CD14-positive monocyte (primary cell): ENCODE data around the gene C10orf67. TPM values are rescaled to one million over a fixed set of nuclear protein-coding genes. Genes with fewer than 3 reads are reported as not detected.

Experiments used
- DNase-seq, 3 donors: peaks; one replicate each; pipeline ENCODE4 v3.0.0-alpha.2; 2011 to 2022
- H2AFZ ChIP-seq: 2 replicates; pipeline ENCODE4 v1.6.0; 2012; ENCODE audit warnings: mild to moderate bottlenecking, low read depth, low read length, inconsistent platforms; ENCODE audit not compliant: insufficient read depth, poor library complexity, severe bottlenecking
- H3K27ac ChIP-seq, 2 donors: 1 replicate in 1 of 2; 2 replicates in 1 of 2; pipeline ENCODE4 v1.5.1; 2012 to 2013; ENCODE audit warnings: low read length in 2 of 2, control low read depth in 1 of 2, inconsistent platforms in 1 of 2, low read depth in 1 of 2, mild to moderate bottlenecking in 1 of 2
- H3K27me3 ChIP-seq, 2 donors: one replicate each; pipeline versions ENCODE4 v1.6.0 to v1.6.1; 2011 to 2013; ENCODE audit warnings: low read length in 2 of 2; ENCODE audit not compliant: control insufficient read depth in 2 of 2, insufficient read depth in 2 of 2
- H3K36me3 ChIP-seq, 2 donors: replicated peaks in 1 of 2; 1 replicate in 1 of 2; 2 replicates in 1 of 2; pipeline versions ENCODE4 v1.5.1 to v1.6.1; 2012 to 2013; ENCODE audit warnings: low read length in 2 of 2, control low read depth in 1 of 2, inconsistent platforms in 1 of 2, mild to moderate bottlenecking in 1 of 2; ENCODE audit not compliant: insufficient read depth in 2 of 2, control insufficient read depth in 1 of 2
- H3K4me1 ChIP-seq, 2 donors: 1 replicate in 1 of 2; 2 replicates in 1 of 2; pipeline versions ENCODE4 v1.5.1 to v1.6.1; 2012 to 2013; ENCODE audit warnings: low read length in 2 of 2, control low read depth in 1 of 2, inconsistent platforms in 1 of 2, mild to moderate bottlenecking in 1 of 2, moderate library complexity in 1 of 2; ENCODE audit not compliant: insufficient read depth in 2 of 2, control insufficient read depth in 1 of 2
- H3K4me2 ChIP-seq: replicated peaks from 2 replicates; pipeline ENCODE3; 2012; ENCODE audit warnings: low read length, moderate library complexity, mild to moderate bottlenecking; ENCODE audit not compliant: poor library complexity, severe bottlenecking; ENCODE audit errors: extremely low read depth
- H3K4me3 ChIP-seq, 3 experiments: fragments of 200-600 bp in 1 of 3; sonication (generic) in 1 of 3; replicated peaks in 1 of 3; 1 replicate in 2 of 3; 2 replicates in 1 of 3; pipeline ENCODE4 v1.5.1; 2011 to 2013; ENCODE audit warnings: low read length in 3 of 3, mild to moderate bottlenecking in 3 of 3, control low read depth in 2 of 3, low read depth in 2 of 3, inconsistent platforms in 1 of 3, moderate library complexity in 1 of 3
- H3K79me2 ChIP-seq: 2 replicates; pipeline ENCODE4 v1.6.0; 2012; ENCODE audit warnings: mild to moderate bottlenecking, control low read depth, inconsistent platforms, low read length, moderate library complexity; ENCODE audit not compliant: insufficient read depth
- H3K9ac ChIP-seq: 2 replicates; pipeline ENCODE4 v1.6.0; 2017; ENCODE audit warnings: low read length, mild to moderate bottlenecking; ENCODE audit not compliant: insufficient read depth, poor library complexity, severe bottlenecking
- H3K9me3 ChIP-seq, 2 donors: replicated peaks in 1 of 2; 1 replicate in 1 of 2; 2 replicates in 1 of 2; pipeline versions ENCODE4 v1.5.1 to v1.6.1; 2012 to 2013; ENCODE audit warnings: low read length in 2 of 2, control low read depth in 1 of 2; ENCODE audit not compliant: control insufficient read depth in 1 of 2, insufficient read depth in 1 of 2
- H4K20me1 ChIP-seq: 2 replicates; pipeline ENCODE4 v1.6.0; 2012; ENCODE audit warnings: mild to moderate bottlenecking, low read length, control low read depth, moderate library complexity; ENCODE audit not compliant: insufficient read depth
- H3K27ac Mint-ChIP-seq, 7 donors: one replicate each; pipeline ENCODE4 v1.8.0; 2020; ENCODE audit warnings: mild to moderate bottlenecking in 7 of 7, mixed read lengths in 7 of 7, moderate library complexity in 6 of 7, inconsistent platforms in 2 of 7
- H3K27me3 Mint-ChIP-seq, 3 donors: one replicate each; pipeline ENCODE4 v1.8.0; 2021 to 2022; ENCODE audit warnings: low read depth in 3 of 3, mild to moderate bottlenecking in 3 of 3, mixed read lengths in 3 of 3, moderate library complexity in 3 of 3, inconsistent platforms in 1 of 3
- H3K36me3 Mint-ChIP-seq, 2 donors: one replicate each; pipeline ENCODE4 v1.8.0; 2020; ENCODE audit warnings: mixed read lengths in 2 of 2, inconsistent platforms in 1 of 2, mild to moderate bottlenecking in 1 of 2
- H3K4me1 Mint-ChIP-seq: one replicate; pipeline ENCODE4 v1.8.0; 2020; ENCODE audit warnings: mild to moderate bottlenecking, mixed read lengths
- H3K4me3 Mint-ChIP-seq, 2 donors: one replicate each; pipeline ENCODE4 v1.8.0; 2020; ENCODE audit warnings: mild to moderate bottlenecking in 2 of 2, mixed read lengths in 2 of 2, moderate library complexity in 1 of 2
- H3K9me3 Mint-ChIP-seq, 7 donors: one replicate each; pipeline ENCODE4 v1.8.0; 2020 to 2022; ENCODE audit warnings: mixed read lengths in 7 of 7, mild to moderate bottlenecking in 6 of 7, moderate library complexity in 6 of 7, inconsistent platforms in 2 of 7
- WGBS: methylation state at CpG from one replicate; pipeline ENCODE4 v1.1.5; 2013; ENCODE audit warnings: missing lambda C conversion rate; ENCODE audit not compliant: insufficient coverage; 5-methylcytosine and 5-hydroxymethylcytosine counted together
- intact Hi-C, 2 donors: fragments of 100-400 bp; cut with micrococcal nuclease; formaldehyde crosslinking; loops; one replicate each; pipeline versions ENCODE4 v1.15.0 to v1.15.1; 2023
- polyA plus RNA-seq, 3 donors: library from polyadenylated mRNA; depleted of rRNA in 1 of 3; unstranded in 2 of 3; stranded (reverse) in 1 of 3; fragments of 300-500 nt in 2 of 3; fragments of >200 nt in 1 of 3; fragmentation: Illumina TruSeq in 2 of 3; gene quantifications; 1 replicate in 2 of 3; 2 replicates in 1 of 3; pipeline ENCODE4 v1.2.3, GENCODE V29; 2012 to 2021
- TF ChIP-seq, protein P1 (sequence below): fragments of 200-600 bp; IDR thresholded peaks from one replicate; pipeline ENCODE4 v1.8.0; 2022; ENCODE audit warnings: antibody characterized with exemption, mild to moderate bottlenecking

Gene C10orf67
- polyA plus RNA-seq, 3 donors, result not detected

GRCh38 chr10:23375366-23375765 lies 30.8 kb upstream of the C10orf67 start:
- H4K20me1 ChIP-seq, result no peaks in the 10 kb centered on the region
- peaks cover 6 to 16% (median 11%) of the 10 kb centered on the region in 3 donors for H3K27me3 Mint-ChIP-seq
- intact Hi-C loops, result loop anchor here in 1 of 2 donors (5.0 kb wide), 1 partner anchor 43 kb away; no protein-coding TSS in a partner anchor

GRCh38 chr10:23373156-23373555 lies 28.6 kb upstream of the C10orf67 start:
- Histone ChIP-seq H3K9ac (no peak overlapping the region), H4K20me1 (no peaks in the 10 kb centered on the region), H3K36me3 (no peaks in the 10 kb centered on the region), H3K27me3 (peaks cover 0 to 7% of the 10 kb centered on the region in 2 donors), H3K4me2 (no peak overlapping the region), H2AFZ (no peak overlapping the region), H3K27ac (no peak overlapping the region), H3K4me1 (peaks cover 15 to 20% of the 10 kb centered on the region in 2 donors), H3K9me3 (no peaks in the 10 kb centered on the region), H3K79me2 (no peaks in the 10 kb centered on the region), H3K4me3 (no peak overlapping the region)
- TF ChIP-seq, protein P1, sequence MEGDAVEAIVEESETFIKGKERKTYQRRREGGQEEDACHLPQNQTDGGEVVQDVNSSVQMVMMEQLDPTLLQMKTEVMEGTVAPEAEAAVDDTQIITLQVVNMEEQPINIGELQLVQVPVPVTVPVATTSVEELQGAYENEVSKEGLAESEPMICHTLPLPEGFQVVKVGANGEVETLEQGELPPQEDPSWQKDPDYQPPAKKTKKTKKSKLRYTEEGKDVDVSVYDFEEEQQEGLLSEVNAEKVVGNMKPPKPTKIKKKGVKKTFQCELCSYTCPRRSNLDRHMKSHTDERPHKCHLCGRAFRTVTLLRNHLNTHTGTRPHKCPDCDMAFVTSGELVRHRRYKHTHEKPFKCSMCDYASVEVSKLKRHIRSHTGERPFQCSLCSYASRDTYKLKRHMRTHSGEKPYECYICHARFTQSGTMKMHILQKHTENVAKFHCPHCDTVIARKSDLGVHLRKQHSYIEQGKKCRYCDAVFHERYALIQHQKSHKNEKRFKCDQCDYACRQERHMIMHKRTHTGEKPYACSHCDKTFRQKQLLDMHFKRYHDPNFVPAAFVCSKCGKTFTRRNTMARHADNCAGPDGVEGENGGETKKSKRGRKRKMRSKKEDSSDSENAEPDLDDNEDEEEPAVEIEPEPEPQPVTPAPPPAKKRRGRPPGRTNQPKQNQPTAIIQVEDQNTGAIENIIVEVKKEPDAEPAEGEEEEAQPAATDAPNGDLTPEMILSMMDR, result no peak
- Mint-ChIP-seq H3K4me1 (peaks cover 31% of the 10 kb centered on the region), H3K27ac (no peak overlapping the region), H3K9me3 (peaks cover 0 to 3% (median 2%) of the 10 kb centered on the region in 7 donors), H3K27me3 (peaks cover 7 to 20% (median 11%) of the 10 kb centered on the region in 3 donors), H3K4me3 (no peak overlapping the region), H3K36me3 (no peaks in the 10 kb centered on the region)
- no CpG with 5 or more reads among the region's 1 CpG for WGBS
- intact Hi-C loops, result no loop called here
- DNase-seq, result no peak

More at GRCh38 chr10:23375366-23375765, 30.8 kb upstream of the C10orf67 start:
- Mint-ChIP-seq H3K36me3 (no peaks in the 10 kb centered on the region), H3K4me3 (no peak overlapping the region), H3K4me1 (peaks cover 30% of the 10 kb centered on the region), H3K9me3 (peaks cover 0 to 3% (median 2%) of the 10 kb centered on the region in 7 donors), H3K27ac (peak overlapping the region in 3 of 7 donors; percentile 41 to 79 (median 60))
- DNase-seq, result no peak
- Histone ChIP-seq H3K4me1 (peaks cover 15 to 28% of the 10 kb centered on the region in 2 donors), H2AFZ (no peak overlapping the region), H3K36me3 (no peaks in the 10 kb centered on the region), H3K27ac (peak overlapping the region in 1 of 2 donors; percentile 55), H3K4me2 (no peak overlapping the region), H3K79me2 (no peaks in the 10 kb centered on the region), H3K4me3 (no peak overlapping the region), H3K9ac (no peak overlapping the region), H3K9me3 (no peaks in the 10 kb centered on the region), H3K27me3 (peaks cover 0 to 7% of the 10 kb centered on the region in 2 donors)
- WGBS, result 100% methylated on average over 2 of the region's 4 CpGs
- TF ChIP-seq, protein P1, result no peak
